HCT116 (cell line): Measurements from ENCODE around the gene MUSTN1. TPM values are rescaled to one million over a fixed set of nuclear protein-coding genes. Genes with fewer than 3 reads are reported as not detected.

Source experiments
- ATAC-seq: fragments of 200-7000 bp; cut with Tn5 transposase; 2 replicates; pipeline ENCODE4 v1.9.1; 2020; ENCODE audit warnings: mild to moderate bottlenecking, moderate library complexity
- BruUV-seq: library from RNA; stranded (reverse); fragments of 400-500 nt; replicated peaks from 2 replicates; lab custom pipeline; 2021; lab: Mats Ljungman, UMichigan
- CTCF ChIA-PET: fragments of 300-600 bp; sonication (Branson Sonifier 250); formaldehyde crosslinking; loops from one replicate; lab custom pipeline; 2021; ENCODE audit warnings: antibody characterized with exemption; lab: Charles Lee
- POLR2A ChIA-PET: fragments of 300-600, 350-600 bp; sonication (Branson Sonifier 250); formaldehyde crosslinking; loops from one replicate; lab custom pipeline; 2021; ENCODE audit warnings: antibody characterized with exemption; lab: Charles Lee
- RAD21 ChIA-PET, 2 experiments: fragments of 300-600 bp; sonication (Branson Sonifier 250); formaldehyde crosslinking; loops; one replicate each; lab custom pipeline; 2023; ENCODE audit warnings: low total read pairs in 2 of 2; ENCODE audit not compliant: uncharacterized antibody in 2 of 2, unreplicated experiment in 2 of 2, low non-redundant PET in 1 of 2; lab: Charles Lee
- DNase-seq: peaks from one replicate; pipeline ENCODE4 v3.0.0-alpha.2; 2010; ENCODE audit warnings: low read depth, low spot score
- H2AFZ ChIP-seq: fragments of 200-600 bp; shearing (Covaris generic), sonication (generic); 2 replicates; pipeline ENCODE4 v1.6.1; 2017; ENCODE audit warnings: low read depth, mixed run types, mixed read lengths, antibody characterized with exemption, low read length; ENCODE audit not compliant: poor library complexity, severe bottlenecking
- H3K27ac ChIP-seq: 2 replicates; pipeline ENCODE4 v1.5.1; 2012; ENCODE audit warnings: low read depth, low read length
- H3K27me3 ChIP-seq: fragments of 200-600 bp; sonication (generic); 2 replicates; pipeline ENCODE4 v1.6.1; 2016; ENCODE audit warnings: mixed run types, low read length, mixed read lengths; ENCODE audit not compliant: insufficient read depth
- H3K36me3 ChIP-seq, 2 experiments: fragments of 200-500 bp in 1 of 2; fragments of 200-600 bp in 1 of 2; sonication (Bioruptor generic) in 1 of 2; sonication (generic) in 1 of 2; 2 replicates each; pipeline versions ENCODE4 v1.5.1 to v1.6.1; 2014 to 2016; ENCODE audit warnings: low read length in 2 of 2, inconsistent platforms in 1 of 2, mixed read lengths in 1 of 2, mixed run types in 1 of 2; ENCODE audit not compliant: insufficient read depth in 2 of 2, control insufficient read depth in 1 of 2
- H3K4me1 ChIP-seq, 2 experiments: fragments of 200-600 bp in 1 of 2; sonication (generic) in 1 of 2; 2 replicates each; pipeline versions ENCODE4 v1.5.1 to v1.6.1; 2012 to 2017; ENCODE audit warnings: low read length in 2 of 2, inconsistent platforms in 1 of 2, mild to moderate bottlenecking in 1 of 2, mixed read lengths in 1 of 2, mixed run types in 1 of 2, moderate library complexity in 1 of 2; ENCODE audit not compliant: insufficient read depth in 2 of 2, control insufficient read depth in 1 of 2
- H3K4me2 ChIP-seq: fragments of 200-600 bp; sonication (generic); 2 replicates; pipeline ENCODE4 v1.6.1; 2017; ENCODE audit warnings: mixed run types, low read length, mixed read lengths
- H3K4me3 ChIP-seq, 2 experiments: fragments of 200-600 bp in 1 of 2; sonication (generic) in 1 of 2; replicated peaks in 1 of 2; 2 replicates each; pipeline ENCODE4 v1.5.1; 2011 to 2016; ENCODE audit warnings: low read length in 2 of 2, control low read depth in 1 of 2, low read depth in 1 of 2, mild to moderate bottlenecking in 1 of 2, mixed read lengths in 1 of 2, mixed run types in 1 of 2
- H3K79me2 ChIP-seq: fragments of 200-600 bp; sonication (generic); 2 replicates; pipeline ENCODE4 v1.6.1; 2017; ENCODE audit warnings: mild to moderate bottlenecking, mixed run types, low read length, moderate library complexity, mixed read lengths; ENCODE audit not compliant: insufficient read depth
- H3K9ac ChIP-seq: fragments of 200-600 bp; sonication (generic); 2 replicates; pipeline ENCODE4 v1.6.1; 2016; ENCODE audit warnings: low read length, mixed read lengths
- H3K9me2 ChIP-seq: fragments of 200-600 bp; sonication (generic), shearing (Covaris generic); 2 replicates; pipeline ENCODE4 v1.6.1; 2017; ENCODE audit warnings: mixed run types, mild to moderate bottlenecking, moderate library complexity; ENCODE audit not compliant: insufficient read depth
- H3K9me3 ChIP-seq, 2 experiments: fragments of 200-500 bp in 1 of 2; fragments of 200-600 bp in 1 of 2; sonication (Bioruptor generic) in 1 of 2; sonication (generic) in 1 of 2; 2 replicates each; pipeline ENCODE4 v1.6.1; 2014 to 2017; ENCODE audit warnings: low read length in 2 of 2, mixed read lengths in 2 of 2, inconsistent platforms in 1 of 2, low read depth in 1 of 2, mild to moderate bottlenecking in 1 of 2, mixed run types in 1 of 2, moderate library complexity in 1 of 2; ENCODE audit not compliant: control insufficient read depth in 1 of 2, insufficient read depth in 1 of 2
- H4K20me1 ChIP-seq: fragments of 200-600 bp; sonication (generic), shearing (Covaris generic); 2 replicates; pipeline ENCODE4 v1.6.1; 2017; ENCODE audit warnings: mixed run types, mild to moderate bottlenecking, moderate library complexity; ENCODE audit not compliant: insufficient read depth
- CEBPB ChIP-seq: IDR thresholded peaks from 2 replicates; pipeline ENCODE4 v1.6.1; 2012; ENCODE audit warnings: low read depth
- EGR1 ChIP-seq: IDR thresholded peaks from 2 replicates; pipeline ENCODE4 v1.6.1; 2012; ENCODE audit warnings: low read depth
- ELF1 ChIP-seq: IDR thresholded peaks from 2 replicates; pipeline ENCODE4 v1.6.1; 2012; ENCODE audit warnings: low read depth, borderline replicate concordance
- EZH2 ChIP-seq: fragments of 200-600 bp; sonication (generic); IDR thresholded peaks from 2 replicates; pipeline ENCODE4 v1.6.1; 2017; ENCODE audit warnings: antibody characterized with exemption, mixed run types
- JUND ChIP-seq: IDR thresholded peaks from 2 replicates; pipeline ENCODE4 v1.6.1; 2012
- POLR2A ChIP-seq: IDR thresholded peaks from 2 replicates; pipeline ENCODE4 v1.7.0; 2011; ENCODE audit warnings: borderline replicate concordance; ENCODE audit not compliant: insufficient read depth, insufficient read length; ENCODE audit errors: extremely low read depth
- POLR2AphosphoS5 ChIP-seq: IDR thresholded peaks from 2 replicates; pipeline ENCODE4 v1.6.1; 2011; ENCODE audit warnings: mild to moderate bottlenecking, low read depth, low read length, moderate library complexity
- SIN3A ChIP-seq: IDR thresholded peaks from 2 replicates; pipeline ENCODE4 v1.6.1; 2012; ENCODE audit warnings: low read depth
- SRF ChIP-seq: IDR thresholded peaks from 2 replicates; pipeline ENCODE4 v1.6.1; 2012; ENCODE audit warnings: low read depth
- TCF7L2 ChIP-seq: IDR thresholded peaks from 2 replicates; pipeline ENCODE4 v1.7.0; 2011; ENCODE audit warnings: borderline replicate concordance, inconsistent platforms; ENCODE audit not compliant: insufficient read depth, insufficient read length; ENCODE audit errors: extremely low read depth
- YY1 ChIP-seq: IDR thresholded peaks from 2 replicates; pipeline ENCODE4 v1.6.1; 2011; ENCODE audit warnings: low read length, low read depth, moderate library complexity, mild to moderate bottlenecking; ENCODE audit not compliant: insufficient replicate concordance; ENCODE audit errors: extremely low read depth
- ZFX ChIP-seq: fragments of 450-650 bp; IDR thresholded peaks from 2 replicates; pipeline ENCODE4 v1.6.1; 2017
- ZNF274 ChIP-seq: fragments of 200-500 bp; sonication (Bioruptor generic); IDR thresholded peaks from 2 replicates; pipeline ENCODE4 v1.6.1; 2014; ENCODE audit warnings: mild to moderate bottlenecking, low read depth, low read length, inconsistent platforms
- intact Hi-C: fragments of 100-400 bp; cut with micrococcal nuclease; formaldehyde crosslinking; loops from 2 replicates; pipeline ENCODE4 v1.10.0; 2022
- total RNA-seq: library from RNA; stranded (reverse); gene quantifications from one replicate; pipeline ENCODE4 v1.2.1, GENCODE V29; 2021; ENCODE audit not compliant: unreplicated experiment
- TF ChIP-seq, protein P1 (sequence below), 3 experiments: fragments of 200-600 bp in 1 of 3; sonication (generic) in 1 of 3; IDR thresholded peaks in 2 of 3; conservative IDR thresholded peaks in 1 of 3; 2 replicates each; pipeline ENCODE4 v1.5.1; 2012 to 2017; ENCODE audit warnings: low read depth in 2 of 3, low read length in 2 of 3, antibody characterized with exemption in 1 of 3, borderline replicate concordance in 1 of 3, control low read depth in 1 of 3, mild to moderate bottlenecking in 1 of 3, mixed read lengths in 1 of 3, mixed run types in 1 of 3, moderate library complexity in 1 of 3; ENCODE audit not compliant: insufficient read depth in 1 of 3
- TF ChIP-seq, protein P2 (sequence below): IDR thresholded peaks from 2 replicates; pipeline ENCODE4 v1.6.1; 2012
- TF ChIP-seq, protein P3 (sequence below): IDR thresholded peaks from 2 replicates; pipeline ENCODE4 v1.6.1; 2011; ENCODE audit warnings: mild to moderate bottlenecking, low read length, moderate library complexity; ENCODE audit not compliant: insufficient replicate concordance; ENCODE audit errors: extremely low read depth
- TF ChIP-seq, protein P4 (sequence below): IDR thresholded peaks from 2 replicates; pipeline ENCODE4 v1.6.1; 2012

MUSTN1 gene
- total RNA-seq, 1 experiment from 2014 or later = 0.44 TPM

DNA sequence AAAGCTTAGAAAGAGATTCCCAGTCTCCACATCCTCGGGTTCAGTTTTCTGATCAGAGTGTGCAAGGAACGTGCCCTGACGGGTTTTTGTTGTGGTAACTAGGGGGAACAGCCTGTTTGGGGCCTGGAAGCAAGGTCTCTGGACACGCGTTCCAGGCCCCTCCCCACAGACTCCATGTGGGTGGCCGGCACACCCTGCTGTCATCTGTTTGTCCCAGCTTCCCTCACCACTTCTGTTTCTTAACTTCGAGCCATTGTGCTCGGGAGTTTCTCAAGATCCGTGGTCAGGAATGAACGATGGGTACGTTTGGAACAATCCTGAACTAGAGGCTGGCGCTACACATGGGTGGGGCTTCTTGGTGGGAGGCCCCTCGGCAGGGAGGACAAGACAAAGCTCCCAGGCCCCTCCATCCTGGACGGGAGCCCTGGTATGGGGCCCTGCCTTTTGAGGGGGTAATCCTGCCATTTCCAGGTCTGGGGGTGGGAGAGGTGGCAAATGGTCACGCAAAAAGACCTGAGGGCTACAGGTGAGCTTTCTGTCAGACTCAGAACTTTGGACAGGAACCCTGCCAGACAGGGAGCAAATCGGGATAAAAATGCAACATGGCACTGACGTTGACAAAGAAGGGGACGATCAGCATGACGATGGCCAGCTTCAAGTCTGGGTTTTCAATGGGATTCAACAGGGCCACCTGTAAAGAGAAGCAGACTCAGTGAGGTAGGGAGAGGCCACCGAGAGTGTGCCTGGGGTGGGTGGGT is 8.5 kb upstream of the MUSTN1 start:
- no peaks in the 10 kb centered on the region for H3K27me3 ChIP-seq
- H2AFZ ChIP-seq = no peak overlapping the region
- no peak overlapping the region for H3K9ac ChIP-seq
- no peaks in the 10 kb centered on the region for H3K36me3 ChIP-seq
- DNase-seq (no peak), ATAC-seq (no peak)
- intact Hi-C loops = no loop called here
- no peaks in the 10 kb centered on the region for H3K9me3 ChIP-seq
- BruUV-seq = no TSS peak
- H4K20me1 ChIP-seq = no peaks in the 10 kb centered on the region
- H3K27ac ChIP-seq = no peak overlapping the region
- CTCF ChIA-PET = interaction anchor here (1.0 kb wide), 1 partner anchor 10 kb away, joined by 3 read pairs; no protein-coding TSS in a partner anchor
- no peak overlapping the region for H3K4me2 ChIP-seq
- H3K4me1 ChIP-seq = no peaks in the 10 kb centered on the region
- H3K9me2 ChIP-seq = no peaks in the 10 kb centered on the region
- TF ChIP-seq YY1 (no peak), ZFX (no peak), SRF (no peak), ELF1 (no peak), TCF7L2 (no peak), JUND (no peak), ZNF274 (no peak), POLR2A (no peak), EZH2 (no peak), EGR1 (no peak), SIN3A (no peak), CEBPB (no peak), POLR2AphosphoS5 (no peak)
- TF ChIP-seq, protein P1, sequence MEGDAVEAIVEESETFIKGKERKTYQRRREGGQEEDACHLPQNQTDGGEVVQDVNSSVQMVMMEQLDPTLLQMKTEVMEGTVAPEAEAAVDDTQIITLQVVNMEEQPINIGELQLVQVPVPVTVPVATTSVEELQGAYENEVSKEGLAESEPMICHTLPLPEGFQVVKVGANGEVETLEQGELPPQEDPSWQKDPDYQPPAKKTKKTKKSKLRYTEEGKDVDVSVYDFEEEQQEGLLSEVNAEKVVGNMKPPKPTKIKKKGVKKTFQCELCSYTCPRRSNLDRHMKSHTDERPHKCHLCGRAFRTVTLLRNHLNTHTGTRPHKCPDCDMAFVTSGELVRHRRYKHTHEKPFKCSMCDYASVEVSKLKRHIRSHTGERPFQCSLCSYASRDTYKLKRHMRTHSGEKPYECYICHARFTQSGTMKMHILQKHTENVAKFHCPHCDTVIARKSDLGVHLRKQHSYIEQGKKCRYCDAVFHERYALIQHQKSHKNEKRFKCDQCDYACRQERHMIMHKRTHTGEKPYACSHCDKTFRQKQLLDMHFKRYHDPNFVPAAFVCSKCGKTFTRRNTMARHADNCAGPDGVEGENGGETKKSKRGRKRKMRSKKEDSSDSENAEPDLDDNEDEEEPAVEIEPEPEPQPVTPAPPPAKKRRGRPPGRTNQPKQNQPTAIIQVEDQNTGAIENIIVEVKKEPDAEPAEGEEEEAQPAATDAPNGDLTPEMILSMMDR (IDR thresholded peaks at IDR 0.05 in 2 of 3, conservative IDR thresholded peaks at IDR 0.05 in 1 of 3; ENCODE audit: borderline replicate concordance in 1 of 3, insufficient read depth in 1 of 3, low read depth in 2 of 3, low read length in 2 of 3) = no peak
- TF ChIP-seq, protein P2, sequence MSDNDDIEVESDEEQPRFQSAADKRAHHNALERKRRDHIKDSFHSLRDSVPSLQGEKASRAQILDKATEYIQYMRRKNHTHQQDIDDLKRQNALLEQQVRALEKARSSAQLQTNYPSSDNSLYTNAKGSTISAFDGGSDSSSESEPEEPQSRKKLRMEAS = no peak
- TF ChIP-seq, protein P3, sequence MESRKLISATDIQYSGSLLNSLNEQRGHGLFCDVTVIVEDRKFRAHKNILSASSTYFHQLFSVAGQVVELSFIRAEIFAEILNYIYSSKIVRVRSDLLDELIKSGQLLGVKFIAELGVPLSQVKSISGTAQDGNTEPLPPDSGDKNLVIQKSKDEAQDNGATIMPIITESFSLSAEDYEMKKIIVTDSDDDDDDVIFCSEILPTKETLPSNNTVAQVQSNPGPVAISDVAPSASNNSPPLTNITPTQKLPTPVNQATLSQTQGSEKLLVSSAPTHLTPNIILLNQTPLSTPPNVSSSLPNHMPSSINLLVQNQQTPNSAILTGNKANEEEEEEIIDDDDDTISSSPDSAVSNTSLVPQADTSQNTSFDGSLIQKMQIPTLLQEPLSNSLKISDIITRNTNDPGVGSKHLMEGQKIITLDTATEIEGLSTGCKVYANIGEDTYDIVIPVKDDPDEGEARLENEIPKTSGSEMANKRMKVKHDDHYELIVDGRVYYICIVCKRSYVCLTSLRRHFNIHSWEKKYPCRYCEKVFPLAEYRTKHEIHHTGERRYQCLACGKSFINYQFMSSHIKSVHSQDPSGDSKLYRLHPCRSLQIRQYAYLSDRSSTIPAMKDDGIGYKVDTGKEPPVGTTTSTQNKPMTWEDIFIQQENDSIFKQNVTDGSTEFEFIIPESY = no peak
- TF ChIP-seq, protein P4, sequence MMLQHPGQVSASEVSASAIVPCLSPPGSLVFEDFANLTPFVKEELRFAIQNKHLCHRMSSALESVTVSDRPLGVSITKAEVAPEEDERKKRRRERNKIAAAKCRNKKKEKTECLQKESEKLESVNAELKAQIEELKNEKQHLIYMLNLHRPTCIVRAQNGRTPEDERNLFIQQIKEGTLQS = no peak
- no peaks in the 10 kb centered on the region for H3K79me2 ChIP-seq
- POLR2A ChIA-PET = no interaction called here
- no peak overlapping the region for H3K4me3 ChIP-seq
- RAD21 ChIA-PET = no interaction called here
